GM18858 (cell line): ENCODE measurements around the gene ACSF3.
"Not testable (repeated sequence)": the region's sequence is repeated elsewhere in the genome, so short reads cannot be mapped to it uniquely, and the experiment has no call there.

Experiments
- ATAC-seq: cut with Tn5 transposase; IDR thresholded peaks from one replicate; pipeline ENCODE4 v1.9.1; 2021; ENCODE audit not compliant: unreplicated experiment

Gene ACSF3

DNA sequence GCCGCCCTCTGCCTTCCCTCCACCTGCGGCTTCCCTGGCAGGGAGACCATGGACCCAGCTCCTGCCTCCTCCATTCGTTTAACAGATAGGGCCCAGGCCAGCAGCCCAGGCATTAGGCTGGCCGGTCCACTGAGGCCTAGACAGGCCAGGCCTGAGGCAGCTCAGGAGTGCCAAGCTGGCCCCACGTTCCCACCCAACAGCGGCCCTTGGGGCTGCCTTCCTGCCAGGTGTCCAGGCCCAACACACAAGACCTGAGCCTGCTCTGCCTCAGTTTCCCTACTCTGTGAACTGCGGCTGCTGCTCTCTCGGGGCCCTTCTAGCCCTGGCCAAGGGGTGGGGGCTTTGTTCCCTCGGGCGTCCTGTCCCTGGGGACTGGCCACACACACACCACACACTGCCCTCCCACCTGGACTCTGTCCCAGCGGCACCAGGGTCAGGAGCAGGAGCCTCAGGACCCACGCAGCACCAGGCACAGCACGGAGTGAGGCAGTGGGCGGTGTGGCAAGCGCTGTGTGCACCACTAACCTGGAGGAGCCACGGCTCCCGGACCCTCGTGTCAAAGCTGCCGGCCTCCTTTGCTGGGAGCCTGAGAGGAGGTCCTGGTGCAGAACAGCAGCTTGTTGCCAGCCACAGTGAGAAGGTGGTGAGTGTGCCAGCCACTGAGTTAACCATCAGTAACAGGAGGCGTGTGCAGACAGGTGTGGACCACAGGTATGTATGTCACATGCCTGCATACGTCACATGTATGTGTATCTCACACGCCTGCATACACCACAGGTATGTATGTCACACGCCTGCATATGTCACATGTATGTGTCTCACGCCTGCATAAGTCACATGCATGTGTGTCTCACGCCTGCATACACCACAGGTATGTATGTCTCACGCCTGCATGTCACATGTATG, 63.3 kb downstream of the ACSF3 start:
- no peak for ATAC-seq

DNA sequence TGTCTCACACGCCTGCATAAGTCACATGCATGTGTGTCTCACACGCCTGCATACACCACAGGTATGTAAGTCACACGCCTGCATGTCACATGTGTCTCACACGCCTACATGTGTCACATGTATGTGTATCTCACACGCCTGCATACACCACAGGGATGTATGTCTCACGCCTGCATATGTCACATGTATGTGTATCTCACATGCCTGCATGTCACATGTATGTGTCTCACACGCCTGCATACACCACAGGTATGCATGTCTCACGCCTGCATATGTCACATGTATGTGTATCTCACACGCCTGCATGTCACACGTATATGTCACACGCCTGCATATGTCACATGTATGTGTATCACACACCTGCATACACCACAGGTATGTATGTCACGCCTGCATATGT, 64.1 kb downstream of the ACSF3 start:
- ATAC-seq = no peak

DNA sequence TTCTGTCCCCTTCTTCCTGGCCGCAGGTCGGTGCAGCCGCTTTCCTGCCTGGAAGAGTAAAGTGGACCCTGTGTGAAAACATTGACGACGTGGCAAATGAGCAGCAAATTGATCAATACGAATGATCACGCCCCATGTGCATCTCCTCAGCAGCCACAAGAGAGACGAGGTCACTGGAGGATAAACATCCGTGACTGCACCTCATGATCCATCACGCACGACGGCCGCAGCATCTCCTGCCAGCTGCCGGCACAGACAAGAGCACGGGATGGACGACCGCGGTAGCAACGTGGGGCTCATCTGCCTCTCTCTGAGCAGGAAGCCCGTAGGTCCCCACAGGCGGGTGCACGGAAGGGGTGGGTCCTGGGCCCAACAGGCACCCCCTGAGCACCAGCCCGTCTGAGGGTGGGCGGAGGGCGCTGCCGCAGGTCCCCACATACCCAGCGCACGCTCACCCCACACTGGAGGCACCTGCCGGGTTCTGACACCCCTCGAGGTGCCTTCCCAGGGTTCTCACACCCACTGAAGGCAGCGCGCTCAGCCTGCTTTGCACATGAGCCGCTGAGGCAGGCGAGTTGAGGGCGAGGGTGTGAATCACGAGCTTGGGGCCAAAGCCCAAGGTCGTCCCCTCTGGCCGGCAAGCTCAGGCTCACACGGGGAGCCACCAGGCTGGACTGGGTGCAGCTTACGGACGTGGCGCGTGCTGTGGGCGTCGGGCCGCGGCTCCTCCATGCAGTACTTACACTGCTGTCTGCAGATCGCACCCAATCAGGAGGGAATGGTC, 65.6 kb downstream of the ACSF3 start:
- no peak for ATAC-seq

DNA sequence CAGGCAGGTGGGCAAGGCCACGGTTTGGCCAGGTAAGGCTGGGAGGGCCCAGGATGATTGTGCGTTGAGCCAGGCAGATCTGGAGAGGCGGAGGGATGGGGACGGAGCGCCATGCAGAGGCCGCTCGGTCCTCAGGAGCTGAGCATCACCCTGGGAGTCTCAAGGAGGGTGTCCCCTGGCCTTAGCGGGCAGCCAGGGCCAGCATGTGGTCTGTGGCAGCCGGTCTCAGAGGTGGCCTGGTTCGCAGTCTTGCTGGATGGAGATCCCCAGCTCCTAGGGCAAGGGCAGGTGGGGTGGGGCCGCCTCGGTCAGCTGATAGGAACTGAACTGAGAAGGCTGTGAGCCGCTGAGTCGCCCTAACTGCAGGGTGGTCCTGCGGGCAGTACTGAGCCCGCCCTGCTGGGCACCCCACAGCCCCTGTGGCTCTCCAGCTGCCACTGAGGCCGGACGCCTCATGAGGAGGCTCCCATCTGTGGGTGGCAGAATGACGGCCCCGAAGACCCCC, 66.2 kb downstream of the ACSF3 start:
- no peak for ATAC-seq

DNA sequence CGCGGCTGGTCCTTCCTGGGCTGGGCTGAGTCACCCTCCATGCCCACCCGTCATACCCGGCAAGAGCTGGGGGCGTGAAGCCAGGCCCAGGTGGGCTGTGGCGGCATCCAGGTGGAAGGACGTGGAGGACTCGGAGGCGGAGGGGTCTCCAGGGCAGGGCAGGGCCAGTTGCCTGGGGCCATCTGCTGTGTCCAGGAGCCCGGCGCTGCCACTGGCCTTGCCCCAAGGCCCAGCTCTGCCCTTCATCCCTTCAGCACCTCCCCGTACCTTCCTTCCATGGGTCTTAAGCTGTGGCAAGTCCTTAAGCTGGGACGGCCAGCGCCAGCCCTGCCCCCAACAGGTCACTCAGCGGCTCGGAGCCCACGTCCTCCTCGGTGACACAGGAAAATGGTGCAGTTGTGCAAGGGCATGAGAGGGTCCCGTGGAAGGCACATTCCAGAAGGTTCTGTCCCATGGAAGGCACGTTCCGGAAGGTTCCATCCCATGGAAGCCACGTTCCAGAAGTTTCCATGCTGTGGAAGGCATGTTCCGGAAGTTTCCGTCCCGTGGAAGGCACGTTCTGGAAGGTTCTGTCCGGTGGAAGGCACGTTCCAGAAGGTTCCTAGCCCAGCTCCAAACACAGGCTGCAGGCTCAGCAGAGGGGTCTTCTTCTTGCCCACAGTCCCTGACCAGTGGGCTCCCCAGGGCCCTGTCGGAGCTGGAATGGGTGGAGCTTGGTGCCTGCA, 67.5 kb downstream of the ACSF3 start:
- ATAC-seq = no peak

DNA sequence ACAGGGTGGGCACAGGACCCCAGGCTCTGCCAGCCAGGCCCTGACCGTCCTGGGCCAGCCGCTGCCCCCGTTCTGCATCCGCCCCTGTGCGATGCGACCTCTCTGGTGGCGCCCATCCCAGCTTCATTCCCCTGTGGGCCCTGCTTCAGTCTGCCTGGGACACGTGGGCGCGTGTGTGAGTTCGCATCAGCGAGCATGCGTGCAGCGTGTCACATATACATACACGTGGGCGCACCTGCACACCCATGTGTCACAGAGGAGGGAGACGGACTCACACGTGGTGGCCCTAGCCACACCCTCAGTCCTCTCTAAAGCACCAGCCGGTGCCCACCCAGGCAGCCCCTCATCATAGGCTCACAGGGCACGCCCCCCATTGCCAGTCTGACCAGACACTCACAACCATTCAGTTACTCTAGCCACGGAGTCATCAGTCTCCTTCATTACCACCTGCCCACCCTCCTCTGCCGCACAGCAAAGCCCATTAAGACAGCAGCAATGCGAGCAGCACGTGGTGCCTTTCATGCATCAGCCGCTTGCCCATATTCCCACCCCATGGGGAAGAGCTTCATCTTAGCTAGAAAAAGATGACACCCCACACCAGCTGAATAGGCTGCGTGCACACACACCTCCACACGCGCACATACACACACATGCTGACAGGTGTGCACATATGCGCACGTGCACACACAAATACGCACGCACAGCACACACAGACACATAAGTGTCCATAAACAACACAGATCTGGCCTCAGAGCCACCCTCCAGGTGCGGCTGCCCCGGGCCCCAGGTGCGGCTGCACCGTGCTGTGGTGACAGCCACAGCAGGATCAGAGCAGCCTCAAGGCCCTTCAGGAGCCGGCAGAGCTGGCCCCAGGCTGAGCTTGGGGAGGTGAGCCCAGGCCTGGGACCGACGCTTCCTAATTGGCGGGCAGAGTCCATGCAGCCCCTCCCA, 68.4 kb downstream of the ACSF3 start:
- ATAC-seq = no peak

DNA sequence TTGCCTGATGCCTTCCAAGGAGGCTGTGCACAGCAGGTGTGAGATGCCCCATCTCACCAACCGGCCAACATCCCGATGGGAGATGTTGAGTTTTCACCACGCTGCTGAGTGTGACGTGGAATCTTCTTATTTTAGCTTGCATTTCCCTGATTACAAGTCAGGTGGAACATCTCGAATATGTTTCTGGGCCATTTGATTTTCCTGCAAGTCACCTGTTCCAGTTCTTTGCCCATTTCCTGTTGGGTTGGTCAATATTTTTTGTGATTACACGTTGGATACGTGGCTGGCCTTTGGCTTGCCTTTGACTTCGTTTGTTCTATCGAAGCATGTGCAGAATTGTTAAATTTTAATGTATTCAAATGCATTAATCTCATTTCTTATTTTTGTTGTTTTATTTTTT, 69.6 kb downstream of the ACSF3 start:
- no peak for ATAC-seq

DNA sequence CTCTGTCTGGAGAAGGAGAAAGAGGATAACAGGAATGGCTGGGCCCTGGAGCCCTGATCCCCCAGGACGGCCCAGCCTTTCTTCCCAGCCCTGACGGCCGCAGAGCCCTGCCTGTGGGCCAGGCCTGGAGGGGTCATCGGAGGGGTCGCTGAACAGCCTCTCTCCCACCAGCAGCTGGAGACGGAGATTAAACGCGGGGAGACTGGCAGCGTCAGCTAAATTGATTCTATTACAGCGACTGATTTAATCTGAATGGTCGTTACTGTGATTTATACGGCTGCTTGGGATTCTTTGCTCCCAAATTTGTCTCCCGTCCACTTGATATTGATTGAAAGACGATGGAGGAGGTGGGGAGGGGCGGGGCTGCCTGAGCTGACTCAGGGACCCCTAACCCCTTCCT, 70.8 kb downstream of the ACSF3 start:
- no peak for ATAC-seq

DNA sequence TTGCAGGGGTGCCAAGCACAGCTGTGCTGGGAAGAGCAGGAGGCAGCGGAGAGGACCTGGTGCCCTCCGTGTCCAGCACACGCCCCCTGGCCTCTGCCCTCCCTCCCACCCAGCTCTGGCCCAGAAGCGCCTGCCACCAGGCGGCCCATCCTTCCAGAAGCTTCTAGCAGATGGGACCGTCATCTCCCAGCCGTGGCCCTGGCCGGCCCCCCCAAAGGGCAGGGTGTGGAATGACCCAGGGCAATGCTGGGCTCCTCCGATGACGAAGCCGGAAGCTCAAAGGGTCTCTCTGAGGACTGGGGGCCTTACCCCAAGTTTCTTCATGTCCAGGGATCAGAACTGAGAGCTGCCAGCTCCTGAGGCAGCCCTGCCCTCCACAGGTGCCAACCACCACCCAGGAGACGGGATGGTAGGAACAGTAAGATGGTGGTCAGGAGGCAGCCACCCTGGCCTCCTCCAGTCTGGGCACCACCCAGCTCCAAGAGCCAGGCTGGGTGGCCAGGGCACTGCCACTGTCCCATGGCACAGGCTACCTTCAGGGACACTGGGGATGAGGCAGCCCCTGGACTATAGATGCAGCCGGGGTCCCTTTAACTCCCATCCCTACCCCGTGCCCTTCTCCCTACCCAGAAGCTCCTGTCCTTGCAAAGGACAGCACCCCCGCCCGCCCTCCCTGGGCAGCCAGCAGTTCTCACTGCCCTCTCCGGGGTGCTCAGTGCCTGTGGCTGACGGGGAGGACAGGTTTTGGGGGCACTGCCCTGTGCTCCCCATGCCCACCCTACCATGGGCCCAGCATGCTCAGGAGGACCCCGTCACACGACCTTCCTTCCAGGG, 71.4 kb downstream of the ACSF3 start:
- no peak for ATAC-seq

DNA sequence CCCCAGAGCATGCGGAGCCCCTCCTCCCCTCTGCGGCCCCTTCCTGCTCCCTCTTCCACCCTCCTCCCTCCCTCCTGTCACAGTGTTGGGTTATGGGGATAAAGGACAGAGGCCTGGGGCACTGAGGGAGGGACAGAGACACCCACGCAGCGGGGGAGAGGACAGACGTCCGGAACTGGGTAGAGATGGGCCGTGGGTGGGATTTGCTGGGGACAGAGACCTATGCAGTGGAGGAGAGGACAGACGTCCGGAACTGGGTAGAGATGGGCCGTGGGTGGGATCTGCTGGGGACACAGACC, 72.0 kb downstream of the ACSF3 start:
- ATAC-seq = not testable (repeated sequence)

DNA sequence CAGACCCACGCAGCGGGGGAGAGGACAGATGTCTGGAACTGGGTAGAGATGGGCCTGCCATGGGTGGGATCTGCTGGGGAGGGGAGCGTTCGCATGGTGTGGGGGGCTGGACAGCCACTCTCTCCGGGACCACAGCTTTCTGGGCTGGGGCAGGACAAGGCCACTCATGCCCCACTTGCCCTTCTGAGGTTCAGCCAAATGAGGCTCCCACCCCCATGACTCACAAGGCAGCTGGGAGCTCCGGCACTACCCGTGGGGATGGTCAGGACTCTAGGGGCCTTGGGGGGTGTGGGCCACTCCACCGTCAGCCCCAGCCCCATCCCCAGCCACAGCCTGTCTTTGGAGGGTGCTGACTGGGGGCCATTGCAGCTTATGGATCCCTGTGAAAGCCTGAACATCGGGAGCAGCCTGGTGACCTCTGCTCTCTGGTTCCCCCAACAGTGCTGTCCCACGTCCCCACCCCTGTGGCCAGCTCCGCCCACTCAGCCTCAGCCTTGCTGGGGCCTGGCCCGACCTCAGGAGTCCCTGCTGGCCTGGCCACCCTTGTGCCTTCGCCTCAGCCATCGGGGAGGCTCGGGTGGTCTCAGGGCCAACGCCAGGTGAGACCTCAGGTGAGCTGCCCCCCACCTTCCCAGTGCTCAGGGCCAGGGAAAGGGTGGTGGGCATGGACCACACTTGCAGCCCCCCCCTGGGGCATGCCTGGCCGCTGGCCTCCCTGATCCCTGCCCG, 73.2 kb downstream of the ACSF3 start:
- ATAC-seq = no peak

DNA sequence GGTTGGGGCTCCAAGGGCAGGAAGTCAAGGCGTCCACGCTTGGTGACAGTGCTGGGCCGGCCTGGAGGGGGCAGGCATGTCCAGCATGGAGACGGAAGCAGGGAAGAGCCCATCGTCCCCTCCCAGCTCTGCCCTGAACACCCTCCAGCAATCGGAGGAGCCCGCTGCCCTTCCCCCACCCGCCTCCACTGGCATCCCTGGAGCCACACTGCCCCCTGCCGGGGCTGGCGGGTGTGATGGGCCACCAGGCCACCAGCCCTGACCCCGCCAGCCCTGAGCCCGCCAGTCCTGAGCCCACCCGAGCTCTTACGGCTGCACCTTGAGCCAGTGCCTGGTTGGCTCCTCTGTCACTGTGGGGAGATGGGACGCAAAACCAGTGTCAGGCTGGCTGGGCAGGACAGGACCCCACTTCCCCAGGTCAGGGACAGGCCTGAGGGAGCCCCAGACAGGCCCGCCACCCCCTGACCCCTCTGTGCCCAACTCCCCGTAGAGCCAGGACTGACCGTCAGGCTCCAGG, 73.8 kb downstream of the ACSF3 start:
- no peak for ATAC-seq

DNA sequence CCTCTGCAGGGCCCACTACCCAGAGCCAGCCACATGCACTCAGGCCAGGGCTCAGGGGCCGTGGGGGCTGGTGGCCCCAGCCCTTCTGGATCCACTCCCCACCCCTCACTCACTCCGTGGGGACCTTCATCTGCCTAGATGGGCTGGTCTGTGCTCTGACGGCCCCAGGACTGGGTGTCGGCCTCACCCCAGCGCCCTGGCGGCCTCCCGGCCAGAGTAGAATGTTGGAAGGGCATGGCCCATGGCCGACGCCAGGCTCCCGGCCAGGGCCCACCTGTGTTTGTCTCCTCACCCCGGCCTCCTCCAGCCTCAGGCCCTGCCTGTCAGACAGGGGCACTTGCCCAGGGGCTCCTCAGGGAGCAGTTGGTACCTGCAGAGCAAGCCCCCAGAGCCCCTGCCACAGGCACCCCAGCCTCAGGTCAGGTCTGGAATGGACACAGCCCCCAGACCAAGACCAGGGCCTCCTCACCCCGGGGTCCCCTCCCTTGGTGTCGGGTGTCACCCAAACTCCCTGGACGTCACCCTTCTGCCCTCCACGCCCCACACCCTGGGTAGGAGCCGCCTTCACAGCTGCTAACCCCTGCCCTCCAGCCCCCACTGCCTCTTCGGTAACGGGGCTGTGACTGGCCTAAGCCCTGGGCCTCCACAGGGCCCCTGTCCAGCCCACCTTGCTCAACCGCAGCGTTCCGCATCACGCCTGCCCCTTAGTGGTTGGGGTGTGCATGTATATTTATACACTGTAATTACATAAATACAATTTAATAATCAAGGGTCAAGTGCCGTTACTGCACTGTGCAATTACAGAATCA, 74.9 kb downstream of the ACSF3 start:
- no peak for ATAC-seq

DNA sequence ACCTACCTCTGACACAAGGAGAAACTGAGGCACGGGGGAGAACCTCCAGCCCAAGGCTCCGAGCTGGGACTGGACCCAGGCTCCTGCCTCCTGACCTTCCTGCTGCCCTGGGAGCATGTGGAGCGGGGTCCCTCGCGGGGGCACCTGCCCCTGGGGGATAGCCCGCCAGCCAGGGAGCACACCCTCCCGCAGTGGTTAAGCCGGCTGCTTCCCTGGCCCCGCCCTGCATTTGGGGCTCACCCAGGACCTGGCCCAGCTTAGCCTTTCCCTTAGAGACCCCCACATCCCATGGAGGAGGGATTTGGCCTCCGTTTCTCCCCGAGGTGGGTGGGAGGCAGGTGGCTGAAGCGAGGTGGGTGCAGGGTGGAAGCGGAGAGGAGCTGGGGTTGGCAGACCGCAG, 76.1 kb downstream of the ACSF3 start:
- ATAC-seq = no peak

DNA sequence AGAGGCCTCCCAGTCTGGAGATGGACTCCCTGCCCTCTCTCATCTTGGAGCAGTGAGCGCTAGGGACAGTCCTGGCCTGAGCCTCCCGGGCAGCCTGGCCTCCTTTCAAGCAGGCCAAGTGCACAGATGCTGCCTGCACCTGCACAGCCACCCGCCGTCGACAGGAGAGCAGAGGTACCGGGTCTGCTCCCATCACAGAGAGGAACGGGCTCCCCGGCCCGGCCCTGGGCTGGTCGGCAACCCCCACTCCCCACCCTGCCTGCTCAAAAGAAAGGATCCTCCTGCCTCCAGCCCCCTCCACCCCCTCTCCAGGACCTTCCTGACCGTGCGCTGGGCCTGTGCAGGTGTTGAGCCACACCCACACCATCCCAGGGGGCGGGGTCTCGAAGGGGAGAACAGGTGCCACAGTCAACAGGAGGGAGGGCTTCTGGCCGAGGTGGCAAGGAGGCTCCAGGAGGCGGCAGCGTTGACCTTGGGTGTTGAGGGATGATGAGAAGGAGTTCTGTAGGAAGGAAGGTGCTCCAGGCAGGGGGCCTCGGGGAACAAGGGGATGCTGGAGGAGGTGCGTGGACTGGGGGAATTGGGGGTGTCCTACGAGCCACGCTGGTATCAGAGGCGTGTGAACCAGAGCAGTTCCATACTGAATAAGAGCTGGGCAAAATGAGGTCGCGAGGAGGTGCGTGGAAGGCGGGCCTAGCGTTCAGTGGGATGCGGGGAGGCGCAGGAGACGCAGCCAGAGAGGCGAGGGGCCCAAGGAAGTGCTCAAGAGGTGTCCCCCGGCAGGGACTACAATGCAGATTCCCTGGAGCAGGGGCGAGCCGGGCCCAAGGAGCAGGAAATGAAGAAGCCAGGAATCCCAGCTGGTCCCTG, 76.9 kb downstream of the ACSF3 start:
- no peak for ATAC-seq

DNA sequence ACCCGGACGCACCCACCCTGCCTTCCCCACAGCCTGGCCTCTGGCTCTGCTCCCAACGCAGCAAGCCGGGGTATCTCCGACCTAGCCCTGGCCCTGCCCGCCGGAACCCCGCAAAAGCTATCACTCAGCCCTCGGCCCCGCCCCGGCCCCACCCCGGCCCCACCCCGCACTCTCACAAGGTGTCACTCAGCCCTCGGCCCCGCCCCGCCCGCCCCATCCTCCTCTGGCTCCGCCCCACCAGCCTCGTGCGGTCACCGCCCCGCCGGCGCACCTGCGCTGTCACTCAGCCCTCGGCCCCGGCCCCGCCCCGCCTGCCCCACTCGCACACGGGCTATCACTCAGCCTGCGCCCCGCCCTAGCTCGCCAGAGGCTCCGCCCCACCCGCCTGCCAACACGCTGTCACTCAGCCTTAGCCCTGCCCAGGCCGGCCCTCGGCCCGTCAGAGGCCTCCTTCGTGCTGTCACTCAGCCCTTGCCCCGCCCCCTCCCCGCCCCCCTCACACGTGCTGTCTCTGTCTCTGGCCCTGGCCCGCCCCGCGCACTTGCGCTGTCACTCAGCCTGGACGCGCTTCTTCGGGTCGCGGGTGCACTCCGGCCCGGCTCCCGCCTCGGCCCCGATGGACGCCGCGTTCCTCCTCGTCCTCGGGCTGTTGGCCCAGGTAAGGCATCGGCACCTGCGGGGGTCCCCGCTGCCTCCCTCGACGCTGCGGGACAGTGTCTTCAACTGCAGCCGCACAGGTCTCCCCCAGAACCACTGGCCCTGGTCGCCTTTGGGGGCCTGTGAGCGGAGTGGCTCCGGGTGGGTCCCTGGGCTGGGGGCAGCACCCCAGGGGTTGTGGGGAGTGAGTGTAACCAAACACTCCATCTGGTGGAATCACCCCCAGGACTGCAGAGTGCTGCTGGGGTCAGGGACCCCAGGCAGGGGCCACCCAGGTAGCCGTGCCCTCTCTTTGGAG, 77.8 kb downstream of the ACSF3 start, which contains the start of gene CDH15:
TSS of gene CDH15 (plus strand) at position 533 of the 955 bp plus-strand sequence. CDS start at position 617, 84 bp downstream.
- ATAC-seq = no peak
